Measurements from ENCODE around the gene COQ2. TPM values are rescaled to one million over a fixed set of nuclear protein-coding genes. Genes with fewer than 3 reads are reported as not detected.

Gene COQ2
- total and polyA plus RNA-seq, 2 of the 13 experiments (the other 11 are each of a cell fraction or from before 2014, with no cell fraction given) = 10.1 to 17.3 TPM

DNA sequence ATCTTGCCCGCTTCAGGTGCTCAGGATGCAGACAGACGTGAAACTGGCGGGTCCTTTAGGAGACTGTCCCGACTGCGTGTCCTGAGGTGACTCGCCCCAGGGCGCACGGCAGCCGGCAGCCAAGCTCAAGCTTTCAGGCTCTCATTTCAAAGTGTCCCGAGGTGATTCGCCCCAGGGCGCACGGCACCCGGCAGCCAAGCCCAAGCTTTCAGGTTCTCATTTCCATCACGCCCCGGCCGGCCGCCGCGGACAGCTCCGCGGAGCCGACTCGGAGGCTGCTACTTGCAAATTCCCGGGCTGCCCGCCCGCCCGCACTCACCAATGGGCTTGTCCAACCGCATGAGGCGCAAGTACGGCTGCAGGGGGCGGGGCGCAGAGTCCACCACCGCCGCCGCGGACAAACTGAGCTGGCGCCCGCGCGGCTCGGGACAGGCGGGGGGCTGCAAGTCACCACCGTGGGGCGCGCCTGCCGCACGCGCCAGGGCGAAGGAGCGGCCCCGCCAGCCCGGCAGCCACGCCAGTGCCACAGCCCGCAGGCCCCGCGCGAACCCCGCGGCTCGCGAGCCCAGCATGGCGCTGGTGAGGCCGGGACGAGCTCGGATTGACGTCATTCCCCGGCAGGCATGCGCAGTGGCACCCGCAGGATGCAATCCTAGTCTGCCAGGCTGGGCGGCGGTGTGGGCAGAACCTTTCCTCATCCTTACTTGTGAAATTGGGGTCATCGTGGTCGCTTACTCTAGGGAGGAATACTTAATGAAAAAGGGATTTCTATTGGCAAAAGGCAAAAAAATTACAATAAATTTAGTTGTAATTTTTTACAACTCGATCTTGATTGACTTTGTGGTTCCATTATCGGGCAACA, at the start of gene COQ2 (continued):
- peak; percentile 70; the same call in 1 of the 2 replicates for TF ChIP-seq HMGXB3 (CRISPR knock-in tag; IDR thresholded peaks at IDR 0.05; ENCODE audit: borderline replicate concordance)
- TF ChIP-seq, protein P1, sequence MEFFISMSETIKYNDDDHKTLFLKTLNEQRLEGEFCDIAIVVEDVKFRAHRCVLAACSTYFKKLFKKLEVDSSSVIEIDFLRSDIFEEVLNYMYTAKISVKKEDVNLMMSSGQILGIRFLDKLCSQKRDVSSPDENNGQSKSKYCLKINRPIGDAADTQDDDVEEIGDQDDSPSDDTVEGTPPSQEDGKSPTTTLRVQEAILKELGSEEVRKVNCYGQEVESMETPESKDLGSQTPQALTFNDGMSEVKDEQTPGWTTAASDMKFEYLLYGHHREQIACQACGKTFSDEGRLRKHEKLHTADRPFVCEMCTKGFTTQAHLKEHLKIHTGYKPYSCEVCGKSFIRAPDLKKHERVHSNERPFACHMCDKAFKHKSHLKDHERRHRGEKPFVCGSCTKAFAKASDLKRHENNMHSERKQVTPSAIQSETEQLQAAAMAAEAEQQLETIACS (CRISPR knock-in tag; IDR thresholded peaks at IDR 0.05) = no peak
- TF ChIP-seq KLF13 (CRISPR knock-in tag; IDR thresholded peaks at IDR 0.05) = no peak
- TF ChIP-seq REPIN1 (CRISPR knock-in tag; IDR thresholded peaks at IDR 0.05; ENCODE audit: borderline replicate concordance, low read depth) = no peak
- peak; percentile 72 for TF ChIP-seq NFYC (CRISPR knock-in tag; IDR thresholded peaks at IDR 0.05)
- peak; percentile 65; the same call in 1 of the 2 replicates for TF ChIP-seq BRD4 (CRISPR knock-in tag; IDR thresholded peaks at IDR 0.05)
- TF ChIP-seq TBX3 (IDR thresholded peaks at IDR 0.05; ENCODE audit: borderline replicate concordance) = no peak
- no peak for TF ChIP-seq ZEB1 (IDR thresholded peaks at IDR 0.05; ENCODE audit: insufficient replicate concordance, low read depth)
- peak; percentile 66; the same call in 1 of the 2 replicates for TF ChIP-seq ZSCAN29 (CRISPR knock-in tag; conservative IDR thresholded peaks at IDR 0.05)
- no peak for TF ChIP-seq FOXA1 (IDR thresholded peaks at IDR 0.05)
- TF ChIP-seq FOXA1 (CRISPR knock-in tag; IDR thresholded peaks at IDR 0.05) = no peak
- TF ChIP-seq MLLT10 (CRISPR knock-in tag; IDR thresholded peaks at IDR 0.05) = no peak
- TF ChIP-seq ZNF235 (CRISPR knock-in tag; IDR thresholded peaks at IDR 0.05; ENCODE audit: borderline replicate concordance) = 0 out of 2 replicates have a peak, but pooled peaks have one; percentile 77
- no peak for TF ChIP-seq TCF7 (IDR thresholded peaks at IDR 0.05; ENCODE audit: low read depth)
- peak; percentile 86 for TF ChIP-seq RNF2 (conservative IDR thresholded peaks at IDR 0.05; ENCODE audit: low read depth)
- TF ChIP-seq REL (CRISPR knock-in tag; conservative IDR thresholded peaks at IDR 0.05) = peak; percentile 78; the same call in 1 of the 2 replicates
- peak; percentile 41; the same call in 1 of the 2 replicates for TF ChIP-seq MAZ (IDR thresholded peaks at IDR 0.05; ENCODE audit: borderline replicate concordance, low read depth, low read length)
- TF ChIP-seq MAZ (CRISPR knock-in tag; IDR thresholded peaks at IDR 0.05; ENCODE audit: low read depth) = peak; percentile 91
- TF ChIP-seq, protein P2, sequence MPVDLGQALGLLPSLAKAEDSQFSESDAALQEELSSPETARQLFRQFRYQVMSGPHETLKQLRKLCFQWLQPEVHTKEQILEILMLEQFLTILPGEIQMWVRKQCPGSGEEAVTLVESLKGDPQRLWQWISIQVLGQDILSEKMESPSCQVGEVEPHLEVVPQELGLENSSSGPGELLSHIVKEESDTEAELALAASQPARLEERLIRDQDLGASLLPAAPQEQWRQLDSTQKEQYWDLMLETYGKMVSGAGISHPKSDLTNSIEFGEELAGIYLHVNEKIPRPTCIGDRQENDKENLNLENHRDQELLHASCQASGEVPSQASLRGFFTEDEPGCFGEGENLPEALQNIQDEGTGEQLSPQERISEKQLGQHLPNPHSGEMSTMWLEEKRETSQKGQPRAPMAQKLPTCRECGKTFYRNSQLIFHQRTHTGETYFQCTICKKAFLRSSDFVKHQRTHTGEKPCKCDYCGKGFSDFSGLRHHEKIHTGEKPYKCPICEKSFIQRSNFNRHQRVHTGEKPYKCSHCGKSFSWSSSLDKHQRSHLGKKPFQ (CRISPR knock-in tag; IDR thresholded peaks at IDR 0.05; ENCODE audit: insufficient replicate concordance) = no peak
- TF ChIP-seq ATF7-NPFF (CRISPR knock-in tag; IDR thresholded peaks at IDR 0.05; ENCODE audit: low read depth) = peak; percentile 94
- no peak for TF ChIP-seq CHD4 (IDR thresholded peaks at IDR 0.05; ENCODE audit: borderline replicate concordance, low read length)

Measured in HepG2 (cell line).